Smooth muscle cell of the brain vasculature (primary cell): ENCODE results near the gene NELFCD.

ENCODE experiments used
- DNase-seq: peaks from one replicate; pipeline ENCODE4 v3.0.0-alpha.2; 2012; ENCODE audit warnings: low read depth, low spot score

Gene NELFCD

GRCh38 chr20:58994390-58995159, 13.5 kb downstream of the NELFCD start:
- DNase-seq, result no peak

- no peak for DNase-seq
Observed at GRCh38 chr20:58995461-58996225, 14.6 kb downstream of the NELFCD start.

DNA sequence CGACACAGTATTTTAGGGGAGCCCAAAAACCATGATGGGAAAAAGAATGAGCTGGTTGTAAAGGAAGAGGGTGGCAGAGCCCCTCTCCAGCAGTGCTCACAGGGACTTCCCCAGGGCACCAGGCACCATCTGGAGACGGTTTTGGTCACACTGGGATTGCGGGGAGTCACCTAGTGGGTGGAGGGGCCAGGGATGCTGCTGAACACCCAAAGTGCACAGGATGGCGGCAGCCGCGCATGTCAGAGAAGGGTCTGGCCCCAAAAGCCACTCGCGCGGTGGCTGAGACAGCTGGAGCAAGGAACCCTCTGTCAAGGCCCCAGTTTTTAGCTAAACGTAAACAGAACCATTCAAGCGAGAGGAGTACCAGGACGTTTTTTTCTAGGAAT, 15.2 kb downstream of the NELFCD start:
- DNase-seq, result no peak

- no peak for DNase-seq
Observed at GRCh38 chr20:58997141-58997770, 16.2 kb downstream of the NELFCD start.

- DNase-seq, result no peak
Observed at GRCh38 chr20:58998656-58999055, 17.6 kb downstream of the NELFCD start.

DNA sequence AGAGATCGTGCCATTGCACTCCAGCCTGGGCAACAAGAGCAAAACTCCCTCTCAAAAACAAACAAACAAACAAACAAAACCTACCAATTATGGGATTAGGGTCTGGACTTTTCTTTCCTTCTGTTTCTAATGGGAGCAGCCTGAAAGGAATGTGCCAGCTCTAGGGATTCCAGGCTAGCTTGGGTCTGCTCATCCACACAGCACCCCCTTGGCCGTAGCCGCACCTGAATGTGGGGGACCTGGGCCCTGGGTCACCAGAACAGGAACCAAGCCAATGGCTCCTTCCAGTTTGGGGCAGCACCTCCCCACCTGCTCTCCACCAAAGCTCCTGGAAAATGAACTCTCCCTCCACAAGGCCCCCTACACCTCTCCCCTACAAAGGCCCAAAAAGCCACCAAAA, 19.3 kb downstream of the NELFCD start:
- DNase-seq, result no peak

DNA sequence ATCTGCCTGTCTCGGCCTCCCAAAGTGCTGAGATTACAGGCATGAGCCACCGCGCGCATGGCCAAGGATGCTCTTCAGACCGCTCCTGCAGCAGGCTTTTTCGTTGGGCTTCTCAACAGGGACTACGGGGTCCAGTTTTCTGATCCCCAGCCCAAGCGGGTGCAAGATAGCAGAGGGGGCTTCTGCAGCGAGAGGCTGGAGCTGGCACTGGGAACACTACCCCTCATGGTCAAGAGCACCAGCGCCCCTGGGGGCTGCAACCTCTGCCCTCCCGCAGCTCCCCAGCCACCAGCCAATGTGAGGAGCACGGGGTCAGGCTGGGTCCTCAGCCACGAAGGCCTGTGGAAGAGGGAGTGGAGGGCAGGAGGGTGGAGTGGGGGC, 20.0 kb downstream of the NELFCD start:
- no peak for DNase-seq

GRCh38 chr20:59001449-59002171, 20.6 kb downstream of the NELFCD start:
- DNase-seq, result no peak

GRCh38 chr20:59002388-59002787, 21.3 kb downstream of the NELFCD start:
- DNase-seq, result no peak

- DNase-seq, result no peak
Observed at GRCh38 chr20:59002874-59003399, 21.9 kb downstream of the NELFCD start.

DNA sequence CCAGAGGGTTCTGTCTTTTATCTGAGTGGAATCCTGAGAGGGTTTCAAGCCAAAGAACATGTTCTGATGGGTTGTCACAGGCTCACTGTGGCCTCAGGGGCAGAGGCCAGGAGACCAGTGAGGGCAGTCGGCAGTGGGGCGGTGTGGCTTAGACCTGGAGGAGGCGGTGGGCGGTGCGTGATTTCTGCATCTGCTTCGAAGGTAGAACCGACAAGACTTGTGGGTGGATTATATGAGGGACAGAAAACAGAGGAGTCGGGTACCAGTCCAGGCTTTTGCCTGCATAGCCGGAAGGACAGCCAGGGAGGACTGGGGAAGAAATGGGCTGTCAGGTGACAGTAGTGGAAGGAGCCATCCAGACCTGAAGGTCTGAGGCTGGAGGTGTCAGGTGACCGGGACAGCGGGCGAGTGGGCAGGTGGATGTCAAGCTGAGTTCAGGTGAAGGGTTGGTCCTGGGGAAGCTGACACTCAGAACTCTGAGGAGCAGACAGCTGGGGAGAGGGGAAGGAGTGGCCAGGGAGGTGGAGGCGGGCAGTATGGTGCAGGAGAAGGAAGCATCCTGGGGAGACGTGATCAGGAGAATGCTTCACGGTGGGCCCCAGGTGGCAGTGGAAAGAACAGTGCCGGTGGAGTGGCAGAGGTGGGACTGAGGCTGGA, 22.9 kb downstream of the NELFCD start:
- no peak for DNase-seq

DNA sequence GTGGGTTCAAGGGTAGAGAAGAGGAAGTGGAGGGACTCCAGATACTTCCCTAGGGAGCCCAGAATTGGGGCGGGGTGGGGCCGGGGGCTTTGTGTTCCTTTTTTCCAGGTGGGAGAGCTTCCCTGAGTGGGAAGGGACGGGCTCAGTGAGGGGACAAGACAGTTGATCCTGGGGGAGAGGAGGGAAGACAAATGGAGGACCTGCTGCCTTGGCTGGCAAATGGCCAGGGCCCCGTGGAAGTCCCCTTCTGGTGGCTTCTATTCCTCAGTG, 23.4 kb downstream of the NELFCD start:
- DNase-seq, result no peak

- no peak for DNase-seq
Observed at GRCh38 chr20:59004763-59005522, 23.9 kb downstream of the NELFCD start.

DNA sequence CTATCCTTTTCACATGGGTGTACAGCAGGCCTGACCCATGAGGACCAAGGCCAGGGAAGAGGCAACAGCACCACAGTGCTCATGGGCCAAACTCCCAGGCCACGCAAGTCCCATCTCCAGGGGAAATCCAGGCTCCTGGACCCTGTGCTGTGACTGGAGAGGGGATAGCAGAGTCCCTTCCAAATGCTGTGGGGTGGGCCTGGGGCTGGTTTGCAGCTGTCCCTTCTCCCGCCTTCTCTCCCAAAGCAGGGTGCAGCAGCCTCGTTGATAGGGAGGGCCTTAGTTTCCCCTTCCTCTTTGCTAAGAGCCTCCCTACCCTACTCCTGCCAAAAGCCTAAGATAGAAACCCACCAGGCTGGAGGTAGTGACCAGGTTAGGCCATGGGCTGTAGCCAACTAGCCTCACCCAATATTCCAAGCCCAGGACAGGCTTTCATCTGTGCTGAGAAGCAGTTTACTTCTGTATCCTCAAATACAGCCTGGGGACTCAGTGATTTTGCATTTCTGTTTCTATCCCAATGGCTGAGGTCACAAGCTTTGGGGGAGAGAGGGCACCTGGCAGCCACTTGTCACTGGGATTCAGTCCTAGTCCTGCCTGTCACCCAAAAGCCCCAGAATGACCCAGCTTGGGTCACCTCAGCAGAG, 24.6 kb downstream of the NELFCD start:
- DNase-seq, result no peak

DNA sequence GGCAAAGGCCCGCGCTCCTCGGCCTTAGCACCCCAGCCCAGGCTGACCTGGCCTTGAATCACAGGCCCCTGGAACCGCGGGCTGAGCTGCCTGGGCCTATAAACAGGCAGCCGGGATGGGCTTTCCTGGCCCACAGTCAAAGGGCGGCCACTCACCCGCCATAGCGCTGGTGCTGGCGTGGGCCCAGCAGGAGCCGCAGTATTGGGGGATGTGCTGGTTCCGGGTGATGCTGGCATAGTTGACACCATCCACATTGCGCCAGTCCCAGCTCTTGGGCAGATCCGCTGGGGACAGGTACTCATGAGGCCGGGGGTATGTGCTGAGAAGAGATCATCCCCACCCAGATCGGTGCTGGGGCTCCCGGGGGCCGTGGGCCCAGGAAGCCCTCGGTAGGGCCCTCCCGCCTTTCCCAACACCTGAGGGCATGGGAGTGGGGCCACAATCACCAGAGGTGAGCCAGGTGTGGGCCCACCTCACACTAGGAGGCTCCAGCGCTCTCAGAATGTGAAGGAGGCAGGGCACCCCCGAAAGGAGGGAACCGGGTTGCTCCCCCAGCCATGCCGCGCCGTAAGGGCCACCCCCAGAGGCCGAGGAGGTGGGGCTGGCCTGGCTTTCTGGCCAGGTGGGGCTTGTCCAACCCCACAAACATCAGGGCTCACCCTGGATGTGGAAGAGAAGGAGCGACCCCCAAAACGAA, 25.3 kb downstream of the NELFCD start:
- no peak for DNase-seq

GRCh38 chr20:59006864-59007664, 26.0 kb downstream of the NELFCD start, which contains the start of gene CTSZ:
Gene CTSZ (minus strand): TSS chr20:59007254. CDS start chr20:59007128, 126 bp downstream.
- no peak for DNase-seq

- no peak for DNase-seq
Observed at GRCh38 chr20:59007665-59008511, 26.8 kb downstream of the NELFCD start.
